A549 (cell line): Measurements from ENCODE around the gene WHRN. TPM values are rescaled to one million over a fixed set of nuclear protein-coding genes. Genes with fewer than 3 reads are reported as not detected.

Source experiments
- ATAC-seq, 2 experiments: fragments of 200-7000 bp in 1 of 2; fragments of >200 bp in 1 of 2; cut with Nextera tagmentation in 1 of 2; cut with Tn5 transposase in 1 of 2; 3 replicates each; pipeline versions ENCODE4 v1.8.0 to v1.9.1; 2018 to 2020; ENCODE audit warnings: mild to moderate bottlenecking in 1 of 2, moderate library complexity in 1 of 2
- CTCF ChIA-PET: fragments of 300-600 bp; sonication (Branson Sonifier 250); formaldehyde crosslinking; extraction: SDS; loops from one replicate; lab custom pipeline; 2021; ENCODE audit warnings: antibody characterized with exemption, inconsistent platforms; lab: Yijun Ruan, JAX
- POLR2A ChIA-PET: fragments of 350-600 bp; formaldehyde crosslinking; extraction: SDS; loops from one replicate; lab custom pipeline; 2021; ENCODE audit warnings: antibody characterized with exemption, inconsistent platforms; lab: Yijun Ruan, JAX
- DNase-seq, 2 experiments: peaks; one replicate each; pipeline versions ENCODE4 v3.0.0 to v3.0.0-alpha.2; 2011 to 2016; ENCODE audit warnings: low read depth in 1 of 2, low spot score in 1 of 2
- FAIRE-seq: peaks from 2 replicates; lab custom pipeline; 2011; peaks lifted over from hg19 to GRCh38; lab: Jason Lieb, UNC
- H3K27ac ChIP-seq, 2 experiments: fragments of >200 bp; sonication (Bioruptor Twin); formaldehyde crosslinking; 3 replicates each; pipeline ENCODE4 v1.5.1; 2016 to 2017
- H3K4me1 ChIP-seq: fragments of >200 bp; sonication (Bioruptor Twin); formaldehyde crosslinking; 3 replicates; pipeline ENCODE4 v1.6.1; 2016
- H3K4me2 ChIP-seq: fragments of >200 bp; sonication (Bioruptor Twin); formaldehyde crosslinking; 3 replicates; pipeline ENCODE4 v1.6.1; 2016
- H3K4me3 ChIP-seq: fragments of >200 bp; sonication (Bioruptor Twin); formaldehyde crosslinking; 3 replicates; pipeline ENCODE4 v1.5.1; 2016
- H3K9me3 ChIP-seq: fragments of >200 bp; sonication (Bioruptor Twin); formaldehyde crosslinking; 3 replicates; pipeline ENCODE4 v1.6.1; 2016
- BHLHE40 ChIP-seq: IDR thresholded peaks from 2 replicates; pipeline ENCODE4 v1.6.1; 2012; ENCODE audit warnings: low read depth, low read length, inconsistent platforms
- CBX2 ChIP-seq: fragments of 200-600 bp; sonication (generic); IDR thresholded peaks from 2 replicates; pipeline ENCODE4 v1.6.1; 2016; ENCODE audit warnings: low read depth, mild to moderate bottlenecking, borderline replicate concordance
- CEBPB ChIP-seq, 2 experiments: fragments of >200 bp in 1 of 2; sonication (Bioruptor Twin) in 1 of 2; formaldehyde crosslinking in 1 of 2; IDR thresholded peaks; 2 replicates each; pipeline ENCODE4 v1.6.1; 2012 to 2016
- CHD2 ChIP-seq: fragments of 150-350 bp; IDR thresholded peaks from 2 replicates; pipeline ENCODE4 v1.6.1; 2014; ENCODE audit warnings: low read length; ENCODE audit not compliant: partially characterized antibody
- CHD4 ChIP-seq: fragments of 200-600 bp; sonication (generic); IDR thresholded peaks from 2 replicates; pipeline ENCODE4 v1.6.1; 2016; ENCODE audit warnings: antibody characterized with exemption, mild to moderate bottlenecking, borderline replicate concordance
- EHF ChIP-seq: fragments of 250-450 bp; sonication (Bioruptor Pico); IDR thresholded peaks from 2 replicates; pipeline ENCODE4 v1.5.0; 2020; ENCODE audit warnings: mild to moderate bottlenecking
- EHMT2 ChIP-seq: fragments of 200-600 bp; sonication (generic); IDR thresholded peaks from 2 replicates; pipeline ENCODE4 v1.6.1; 2016; ENCODE audit warnings: antibody characterized with exemption, low read depth, mild to moderate bottlenecking, moderate library complexity
- FOSB ChIP-seq: fragments of 250-450 bp; sonication (Bioruptor Pico); IDR thresholded peaks from 2 replicates; pipeline ENCODE4 v1.5.0; 2020; ENCODE audit warnings: mild to moderate bottlenecking, moderate library complexity
- HOXA7 ChIP-seq: fragments of 250-450 bp; sonication (Bioruptor Pico); IDR thresholded peaks from 2 replicates; pipeline ENCODE4 v1.5.0; 2020; ENCODE audit warnings: mild to moderate bottlenecking, moderate library complexity
- HOXB5 ChIP-seq: fragments of 250-450 bp; sonication (Bioruptor Pico); IDR thresholded peaks from 2 replicates; pipeline ENCODE4 v1.5.0; 2020; ENCODE audit warnings: mild to moderate bottlenecking, moderate library complexity
- JUNB ChIP-seq: fragments of >200 bp; sonication (Bioruptor Twin); formaldehyde crosslinking; IDR thresholded peaks from 2 replicates; pipeline ENCODE4 v1.6.1; 2016
- MAFK ChIP-seq: fragments of 450-650 bp; IDR thresholded peaks from 2 replicates; pipeline ENCODE4 v1.6.1; 2014; ENCODE audit not compliant: partially characterized antibody
- MAZ ChIP-seq: fragments of 150-350 bp; IDR thresholded peaks from 2 replicates; pipeline ENCODE4 v1.6.1; 2014; ENCODE audit warnings: antibody characterized with exemption, low read depth, low read length, borderline replicate concordance
- MYC ChIP-seq: IDR thresholded peaks from 2 replicates; pipeline ENCODE4 v1.6.1; 2012; ENCODE audit warnings: mild to moderate bottlenecking, inconsistent platforms, low read length, improper control_type of control experiment, borderline replicate concordance
- NFE2L2 ChIP-seq: fragments of 150-350 bp; conservative IDR thresholded peaks from 2 replicates; pipeline ENCODE4 v1.6.1; 2014; ENCODE audit warnings: low read length
- NPAS2 ChIP-seq: fragments of 250-450 bp; sonication (Bioruptor Pico); IDR thresholded peaks from 2 replicates; pipeline ENCODE4 v1.8.0; 2022; ENCODE audit warnings: mild to moderate bottlenecking, moderate library complexity, borderline replicate concordance
- POLR2A ChIP-seq: IDR thresholded peaks from 2 replicates; pipeline ENCODE4 v1.6.1; 2012; ENCODE audit warnings: mild to moderate bottlenecking, low read length
- RFX5 ChIP-seq: fragments of 450-650 bp; IDR thresholded peaks from 2 replicates; pipeline ENCODE4 v1.7.1; 2014; ENCODE audit warnings: antibody characterized with exemption, mild to moderate bottlenecking, moderate library complexity
- RNF2 ChIP-seq: fragments of 200-600 bp; sonication (generic); IDR thresholded peaks from 2 replicates; pipeline ENCODE4 v1.6.1; 2016; ENCODE audit warnings: low read depth, mild to moderate bottlenecking, antibody characterized with exemption, moderate library complexity, borderline replicate concordance
- SMC3 ChIP-seq: fragments of >200 bp; sonication (Bioruptor Twin); formaldehyde crosslinking; IDR thresholded peaks from 3 replicates; pipeline ENCODE4 v1.6.1; 2018; ENCODE audit warnings: inconsistent platforms
- TFCP2L1 ChIP-seq: fragments of 250-450 bp; sonication (Bioruptor Pico); IDR thresholded peaks from 2 replicates; pipeline ENCODE4 v1.5.0; 2021; ENCODE audit warnings: mild to moderate bottlenecking
- TP53 ChIP-seq: fragments of 250-450 bp; sonication (Bioruptor Pico); IDR thresholded peaks from 2 replicates; pipeline ENCODE4 v1.5.0; 2021; ENCODE audit warnings: mild to moderate bottlenecking, moderate library complexity
- ZNF302 ChIP-seq: fragments of 250-450 bp; sonication (Bioruptor Pico); IDR thresholded peaks from 2 replicates; pipeline ENCODE4 v1.9.0; 2021; ENCODE audit warnings: inconsistent platforms, mild to moderate bottlenecking, moderate library complexity
- WGBS: methylation state at CpG from one replicate; pipeline ENCODE4 v1.1.6; 2017; ENCODE audit errors: missing lambda C conversion rate; 5-methylcytosine and 5-hydroxymethylcytosine counted together
- polyA plus RNA-seq, 4 experiments: library from polyadenylated mRNA; depleted of rRNA in 3 of 4; stranded (reverse); fragments of >200 nt; fragmentation: RNase III in 1 of 4; extraction: RNeasy Plus Mini Kit Qiagen cat#74134 plus additional on column Dnase treatment in 1 of 4; gene quantifications; 2 replicates in 3 of 4; 3 replicates in 1 of 4; pipeline ENCODE4 v1.2.3, GENCODE V29; 2011 to 2017
- TF ChIP-seq, protein P1 (sequence below): fragments of 450-650 bp; IDR thresholded peaks from 2 replicates; pipeline ENCODE4 v1.6.1; 2014; ENCODE audit warnings: antibody characterized with exemption
- TF ChIP-seq, protein P2 (sequence below): IDR thresholded peaks from 2 replicates; pipeline ENCODE4 v1.6.1; 2012
- TF ChIP-seq, protein P3 (sequence below): IDR thresholded peaks from 2 replicates; pipeline ENCODE4 v1.6.1; 2012

WHRN gene
- polyA plus RNA-seq, 2 of the 4 experiments (the other 2 are of a cell fraction) = 1.2 to 3.2 TPM

DNA sequence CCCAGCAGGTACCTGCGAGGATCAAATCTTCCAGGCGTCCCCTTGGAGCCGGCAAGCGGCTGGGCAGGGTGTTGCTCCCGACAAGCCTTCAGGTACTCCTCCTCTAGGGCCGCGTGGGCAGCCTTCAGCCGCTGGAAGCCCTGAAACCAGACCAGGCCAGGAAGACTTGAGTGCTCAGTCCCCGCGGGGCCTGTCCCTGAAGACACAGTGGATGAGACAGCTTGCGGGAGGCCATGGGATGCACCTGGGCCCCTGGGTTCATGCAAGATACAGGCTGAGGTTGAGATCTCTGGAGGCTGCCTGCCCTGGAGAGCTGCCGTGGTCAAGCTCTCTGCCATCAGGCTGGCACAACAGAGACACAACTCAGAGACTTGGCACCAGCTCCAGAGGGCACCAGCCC is 142.9 kb downstream of the WHRN start:
- ChIA-PET CTCF (interaction anchor here (1.1 to 1.7 kb wide), 2 partner anchors 10 to 280 kb away, joined by 3 read pairs; no protein-coding TSS in a partner anchor), POLR2A (no interaction called here)
- TF ChIP-seq, protein P1, sequence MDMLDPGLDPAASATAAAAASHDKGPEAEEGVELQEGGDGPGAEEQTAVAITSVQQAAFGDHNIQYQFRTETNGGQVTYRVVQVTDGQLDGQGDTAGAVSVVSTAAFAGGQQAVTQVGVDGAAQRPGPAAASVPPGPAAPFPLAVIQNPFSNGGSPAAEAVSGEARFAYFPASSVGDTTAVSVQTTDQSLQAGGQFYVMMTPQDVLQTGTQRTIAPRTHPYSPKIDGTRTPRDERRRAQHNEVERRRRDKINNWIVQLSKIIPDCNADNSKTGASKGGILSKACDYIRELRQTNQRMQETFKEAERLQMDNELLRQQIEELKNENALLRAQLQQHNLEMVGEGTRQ = no peak
- no peak for TF ChIP-seq EHF (CRISPR knock-in tag)
- TF ChIP-seq BHLHE40 = no peak
- no peak for TF ChIP-seq HOXA7 (CRISPR knock-in tag)
- TF ChIP-seq TFCP2L1 (CRISPR knock-in tag) = no peak
- TF ChIP-seq CHD4 = no peak
- TF ChIP-seq CBX2 = no peak
- TF ChIP-seq ZNF302 = no peak
- TF ChIP-seq CEBPB (IDR thresholded peaks at IDR 0.05) = no peak
- no peak for TF ChIP-seq EHMT2
- TF ChIP-seq MYC = no peak
- TF ChIP-seq NPAS2 (CRISPR knock-in tag) = no peak
- no peak for TF ChIP-seq MAZ
- TF ChIP-seq POLR2A = no peak
- no peak for TF ChIP-seq RNF2
- no peak for TF ChIP-seq SMC3
- no peak for TF ChIP-seq RFX5
- no peak for TF ChIP-seq CHD2
- ATAC-seq (no peak), DNase-seq (no peak), FAIRE-seq (no peak)
- H3K4me1 ChIP-seq = peaks cover 21% of the 10 kb centered on the region
- no peak overlapping the region for H3K27ac ChIP-seq
- whole genome bisulfite sequencing = 95% methylated on average over 10 of the region's 12 CpGs
- H3K9me3 ChIP-seq = no peaks in the 10 kb centered on the region
- H3K4me2 ChIP-seq = no peak overlapping the region
- H3K4me3 ChIP-seq = no peak overlapping the region

DNA sequence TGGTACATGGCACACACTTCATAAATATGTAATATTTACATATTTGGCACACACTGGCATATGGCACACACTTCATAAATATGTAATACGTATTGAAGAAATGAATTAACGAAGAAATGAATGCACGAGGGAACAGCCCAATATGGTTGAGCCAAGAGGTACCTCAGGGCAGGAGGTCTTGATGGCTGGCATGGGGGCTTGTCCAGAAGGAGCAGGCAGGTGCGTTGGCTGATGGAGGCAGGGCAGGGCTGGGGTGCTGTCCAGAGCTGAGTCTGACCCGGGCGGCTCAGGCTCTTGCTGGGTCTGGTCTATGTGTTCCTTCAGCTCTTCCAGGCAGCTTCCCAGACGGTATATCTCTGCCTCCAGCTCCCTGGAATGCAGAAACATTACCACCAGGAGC is 143.7 kb downstream of the WHRN start:
- WGBS = 87% methylated on average over 7 of the region's 7 CpGs
- H3K4me2 ChIP-seq = no peak overlapping the region
- no peak for ATAC-seq
- H3K27ac ChIP-seq = no peak overlapping the region
- ChIA-PET CTCF (interaction anchor here (1.3 kb wide), 1 partner anchor 10 kb away, joined by 4 read pairs; no protein-coding TSS in a partner anchor), POLR2A (no interaction called here)
- no peaks in the 10 kb centered on the region for H3K9me3 ChIP-seq
- DNase-seq = no peak
- H3K4me1 ChIP-seq = peaks cover 14% of the 10 kb centered on the region
- TF ChIP-seq HOXA7 (CRISPR knock-in tag) (no peak), HOXB5 (no peak), MAFK (no peak), FOSB (CRISPR knock-in tag) (no peak), JUNB (no peak), NPAS2 (CRISPR knock-in tag) (no peak), RNF2 (no peak), TP53 (CRISPR knock-in tag) (no peak), RFX5 (no peak), NFE2L2 (no peak)
- TF ChIP-seq, protein P2, sequence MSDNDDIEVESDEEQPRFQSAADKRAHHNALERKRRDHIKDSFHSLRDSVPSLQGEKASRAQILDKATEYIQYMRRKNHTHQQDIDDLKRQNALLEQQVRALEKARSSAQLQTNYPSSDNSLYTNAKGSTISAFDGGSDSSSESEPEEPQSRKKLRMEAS = no peak
- TF ChIP-seq, protein P3, sequence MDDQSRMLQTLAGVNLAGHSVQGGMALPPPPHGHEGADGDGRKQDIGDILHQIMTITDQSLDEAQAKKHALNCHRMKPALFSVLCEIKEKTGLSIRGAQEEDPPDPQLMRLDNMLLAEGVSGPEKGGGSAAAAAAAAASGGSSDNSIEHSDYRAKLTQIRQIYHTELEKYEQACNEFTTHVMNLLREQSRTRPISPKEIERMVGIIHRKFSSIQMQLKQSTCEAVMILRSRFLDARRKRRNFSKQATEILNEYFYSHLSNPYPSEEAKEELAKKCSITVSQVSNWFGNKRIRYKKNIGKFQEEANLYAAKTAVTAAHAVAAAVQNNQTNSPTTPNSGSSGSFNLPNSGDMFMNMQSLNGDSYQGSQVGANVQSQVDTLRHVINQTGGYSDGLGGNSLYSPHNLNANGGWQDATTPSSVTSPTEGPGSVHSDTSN = no peak
- TF ChIP-seq, all 56 proteins: peak for 0
- H3K4me3 ChIP-seq = no peak overlapping the region
- FAIRE-seq = no peak
